Astrocyte (in vitro differentiated cells and primary cell): ENCODE results near the gene MTUS2.

Source experiments
- EZH2 ChIP-seq: IDR thresholded peaks from 2 replicates; pipeline ENCODE4 v1.6.1; 2012; ENCODE audit warnings: mild to moderate bottlenecking, low read length, inconsistent platforms; ENCODE audit not compliant: insufficient read depth
- TF ChIP-seq, protein P1 (sequence below): IDR thresholded peaks from 2 replicates; pipeline ENCODE4 v1.5.1; 2011; ENCODE audit warnings: low read depth, mild to moderate bottlenecking, inconsistent platforms, low read length, moderate library complexity; ENCODE audit not compliant: insufficient read depth

- TF ChIP-seq, protein P1, sequence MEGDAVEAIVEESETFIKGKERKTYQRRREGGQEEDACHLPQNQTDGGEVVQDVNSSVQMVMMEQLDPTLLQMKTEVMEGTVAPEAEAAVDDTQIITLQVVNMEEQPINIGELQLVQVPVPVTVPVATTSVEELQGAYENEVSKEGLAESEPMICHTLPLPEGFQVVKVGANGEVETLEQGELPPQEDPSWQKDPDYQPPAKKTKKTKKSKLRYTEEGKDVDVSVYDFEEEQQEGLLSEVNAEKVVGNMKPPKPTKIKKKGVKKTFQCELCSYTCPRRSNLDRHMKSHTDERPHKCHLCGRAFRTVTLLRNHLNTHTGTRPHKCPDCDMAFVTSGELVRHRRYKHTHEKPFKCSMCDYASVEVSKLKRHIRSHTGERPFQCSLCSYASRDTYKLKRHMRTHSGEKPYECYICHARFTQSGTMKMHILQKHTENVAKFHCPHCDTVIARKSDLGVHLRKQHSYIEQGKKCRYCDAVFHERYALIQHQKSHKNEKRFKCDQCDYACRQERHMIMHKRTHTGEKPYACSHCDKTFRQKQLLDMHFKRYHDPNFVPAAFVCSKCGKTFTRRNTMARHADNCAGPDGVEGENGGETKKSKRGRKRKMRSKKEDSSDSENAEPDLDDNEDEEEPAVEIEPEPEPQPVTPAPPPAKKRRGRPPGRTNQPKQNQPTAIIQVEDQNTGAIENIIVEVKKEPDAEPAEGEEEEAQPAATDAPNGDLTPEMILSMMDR: no peak
- TF ChIP-seq EZH2: no peak
These were observed 102.2 kb downstream of the MTUS2 start for GRCh38 chr13:28922341-28922740.
